Right lobe of liver (tissue), 4 donors: ENCODE measurements around the gene UGT2A3.

Experiments used
- CTCF ChIP-seq, 4 donors: fragments of 200-600 bp in 3 of 4; fragments of 450-650 bp in 1 of 4; IDR thresholded peaks; one replicate each; pipeline versions ENCODE4 v1.5.1 to v1.8.0; 2016 to 2022; ENCODE audit warnings: antibody characterized with exemption in 4 of 4, mild to moderate bottlenecking in 2 of 4
- POLR2A ChIP-seq: fragments of 450-650 bp; IDR thresholded peaks from one replicate; pipeline ENCODE4 v1.6.1; 2017; ENCODE audit warnings: antibody characterized with exemption, mild to moderate bottlenecking
- donor health status: DM: no; HTN: no; CAD: no.
- donor health status: DM: no; HTN: no; CAD: no.
- donor health status: DM: no; HTN: yes; CAD: no.

GRCh38 chr4:68963374-68963773, 11.8 kb upstream of the UGT2A3 start:
- TF ChIP-seq CTCF (IDR thresholded peaks at IDR 0.05) (no peak), POLR2A (no peak)
